Effector CD8-positive, alpha-beta T cell (primary cell): ENCODE measurements around the gene CPT1B.
A peak's percentile ranks its signal among the peaks of the same experiment; 100 is the strongest.
"Not testable (repeated sequence)": the region's sequence is repeated elsewhere in the genome, so short reads cannot be mapped to it uniquely, and the experiment has no call there.

Source experiments
- DNase-seq: peaks from one replicate; lab custom pipeline; 2025; lab: John Stamatoyannopoulos, UW
- total RNA-seq, 4 experiments: gene quantifications; one replicate each; lab custom pipeline; 2026; lab: John Stamatoyannopoulos, UW

CPT1B gene
- total RNA-seq, result 1.9 to 4.2 (median 3.7) reads per million in 4 experiments

DNA sequence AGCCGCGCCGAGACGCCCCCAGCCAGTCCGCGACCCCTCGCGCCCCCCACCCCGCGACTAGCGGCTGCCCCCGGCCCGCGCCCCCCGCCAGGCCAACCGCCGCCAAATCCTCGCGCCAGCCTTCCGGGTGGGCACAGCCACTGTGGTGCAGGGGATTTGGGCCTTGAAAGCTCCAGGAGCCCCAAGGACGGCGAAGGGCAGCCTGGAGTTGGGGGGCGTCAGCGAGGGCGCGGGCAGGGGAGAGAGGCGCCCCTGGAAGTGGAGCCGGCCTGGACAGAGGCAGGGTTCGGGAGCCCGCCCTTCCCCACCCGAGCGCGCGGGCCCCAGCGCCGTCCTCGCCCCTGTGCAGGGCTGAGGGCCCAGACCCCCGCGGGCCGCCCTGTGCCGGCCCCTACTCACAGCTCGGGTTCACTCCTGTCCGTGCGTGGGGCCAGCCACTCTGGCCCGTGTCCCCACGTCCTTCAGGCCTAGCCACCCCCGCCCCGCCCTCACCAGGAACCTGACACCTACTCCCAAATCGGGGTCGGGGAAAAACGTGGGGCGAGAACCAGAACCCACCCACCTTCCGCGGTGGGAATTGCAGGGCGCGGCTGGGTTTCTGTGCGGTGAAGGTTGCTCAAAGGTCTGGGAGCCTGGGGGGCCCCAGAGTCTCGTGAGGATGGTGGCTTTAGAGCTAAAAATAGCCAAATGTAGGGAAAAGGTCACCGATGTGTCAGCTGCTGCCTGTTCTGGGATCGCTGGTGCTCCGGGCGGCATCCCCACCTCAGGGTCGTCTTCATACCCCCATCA is at the start of gene CPT1B:
Gene CPT1B (minus strand): TSS at position 441 of the 789 bp plus-strand sequence. CDS start 512 bp downstream, outside the sequence.
- no peak for DNase-seq

GRCh38 chr22:50626850-50627641 is 48.8 kb upstream of the CPT1B start:
- DNase-seq, result no peak

GRCh38 chr22:50626314-50626849 is 48.2 kb upstream of the CPT1B start:
- DNase-seq, result no peak

DNA sequence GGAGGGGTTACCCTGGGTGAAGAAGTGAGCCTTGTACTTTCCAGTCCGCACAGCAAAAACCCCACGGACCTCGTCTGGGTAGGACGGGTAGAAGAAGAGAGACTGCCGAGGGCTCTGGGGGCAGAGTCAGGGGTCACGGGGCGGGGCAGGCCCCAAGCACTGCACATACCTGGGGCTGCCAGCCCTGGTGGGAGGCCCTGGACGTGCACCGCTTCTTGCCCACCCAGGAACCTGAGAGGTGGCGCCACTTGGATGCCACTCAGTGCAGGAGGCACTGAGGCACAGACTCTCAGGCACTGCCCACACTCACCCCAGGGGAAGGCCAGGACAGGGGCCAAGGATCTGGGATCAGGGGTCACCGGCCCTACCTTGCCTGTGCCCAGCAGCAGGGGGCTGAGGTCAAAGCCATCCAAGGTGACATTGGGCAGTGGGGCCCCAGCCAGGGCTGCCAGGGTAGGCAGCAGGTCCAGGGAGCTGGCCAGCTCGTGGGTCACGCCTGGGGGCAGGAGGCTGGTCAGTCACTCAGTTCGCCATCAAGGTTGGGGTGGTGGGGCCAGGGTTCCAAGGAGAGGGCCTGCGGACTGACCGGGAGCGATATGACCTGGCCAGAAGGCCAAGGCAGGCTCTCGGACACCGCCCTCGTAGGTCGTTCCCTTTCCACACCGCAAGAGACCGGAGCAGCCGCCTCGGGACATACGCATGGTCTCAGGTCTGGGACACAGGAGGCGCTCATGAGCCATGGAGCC is 47.5 kb upstream of the CPT1B start:
- no peak for DNase-seq

DNA sequence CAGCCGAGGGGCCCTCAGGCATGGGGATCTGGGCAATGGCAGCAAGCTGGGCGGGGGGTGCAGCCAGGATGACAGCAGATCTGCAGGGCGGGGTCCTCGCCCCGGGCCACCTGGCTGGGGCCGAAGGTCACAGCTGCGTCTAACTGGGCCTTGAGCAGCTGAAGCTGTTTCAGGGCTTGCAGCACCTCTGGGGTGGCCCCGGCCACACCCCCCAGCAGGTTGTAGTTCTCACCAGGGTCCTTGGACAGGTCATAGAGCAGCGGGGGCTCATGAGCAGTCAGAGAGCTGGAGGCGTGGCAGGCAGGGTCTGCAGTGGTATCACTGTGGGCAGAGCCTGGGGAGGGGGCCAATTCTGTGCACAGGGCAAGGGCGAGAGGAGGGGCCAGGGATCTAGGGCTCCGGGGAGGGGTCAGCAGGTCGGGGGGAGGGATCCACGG is 46.9 kb upstream of the CPT1B start:
- no peak for DNase-seq

- DNase-seq, result no peak
Measured at GRCh38 chr22:50624347-50625130, 46.3 kb upstream of the CPT1B start.

DNA sequence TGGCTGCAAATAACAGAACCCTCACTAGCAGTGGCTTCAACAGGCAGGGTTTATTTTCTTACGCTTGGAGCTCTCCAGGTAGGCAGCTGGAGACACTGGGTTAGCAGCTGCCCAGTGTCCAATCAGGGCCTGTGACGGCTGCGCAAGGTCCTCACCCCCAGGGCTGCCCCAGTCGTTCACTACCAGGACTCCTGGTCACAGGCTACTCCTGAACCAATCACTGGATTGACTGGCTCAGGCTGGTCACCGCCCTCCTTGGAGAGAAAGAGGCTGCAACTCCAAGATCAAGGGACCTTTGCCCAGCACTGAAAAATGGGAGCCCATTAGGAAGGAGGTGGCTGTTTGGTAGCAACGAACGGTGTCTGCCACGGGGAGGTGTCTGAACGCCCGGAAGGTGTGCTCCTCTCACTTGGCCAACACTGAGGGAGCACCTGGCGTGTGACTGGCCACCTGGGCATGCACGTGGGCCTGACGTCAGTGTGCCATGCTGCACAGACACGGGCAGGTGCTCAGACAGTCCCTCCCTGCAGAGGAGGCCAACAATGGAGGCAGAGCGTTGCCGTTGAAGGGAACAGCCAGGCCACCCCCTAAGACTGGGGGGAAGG is 44.6 kb upstream of the CPT1B start:
- no peak for DNase-seq

DNA sequence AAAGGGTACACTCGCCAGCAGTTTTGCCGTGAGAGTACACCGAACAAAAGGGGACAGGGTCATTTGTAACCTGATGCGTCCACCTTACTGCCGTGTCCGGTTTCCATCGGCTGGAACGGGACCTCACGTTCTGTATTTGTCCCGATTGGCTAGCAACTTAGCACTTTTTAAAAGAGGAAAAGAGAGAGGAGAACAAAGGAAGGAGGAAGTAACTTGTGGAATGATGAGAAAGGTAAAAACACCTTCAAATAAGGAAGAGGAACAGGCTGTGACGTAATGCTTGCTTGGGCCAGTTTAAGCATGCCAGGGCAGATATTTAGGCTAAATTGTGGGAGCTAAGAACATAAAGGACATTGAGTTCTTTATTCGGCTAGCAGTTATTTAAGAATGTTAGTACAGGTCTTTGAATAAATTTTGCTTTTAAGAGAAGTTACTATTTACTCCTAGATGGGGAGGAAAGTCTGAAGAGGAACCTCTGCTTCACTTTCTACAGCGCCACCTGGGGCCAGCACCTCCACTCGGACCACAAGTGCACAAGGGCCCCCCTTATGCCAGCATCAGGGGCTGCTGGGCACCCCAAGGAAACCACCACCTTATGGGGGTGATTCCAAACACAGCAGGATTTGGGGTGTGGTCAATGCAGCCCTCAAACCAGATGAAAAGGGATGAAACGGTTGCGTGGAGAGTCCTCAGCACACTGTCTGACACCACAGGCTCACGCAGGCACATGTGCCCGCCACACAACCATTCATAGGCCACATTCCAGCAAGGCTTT is 43.9 kb upstream of the CPT1B start:
- peak; percentile 15 for DNase-seq

GRCh38 chr22:50621356-50621880 is 43.2 kb upstream of the CPT1B start:
- DNase-seq, result peak; percentile 25

DNA sequence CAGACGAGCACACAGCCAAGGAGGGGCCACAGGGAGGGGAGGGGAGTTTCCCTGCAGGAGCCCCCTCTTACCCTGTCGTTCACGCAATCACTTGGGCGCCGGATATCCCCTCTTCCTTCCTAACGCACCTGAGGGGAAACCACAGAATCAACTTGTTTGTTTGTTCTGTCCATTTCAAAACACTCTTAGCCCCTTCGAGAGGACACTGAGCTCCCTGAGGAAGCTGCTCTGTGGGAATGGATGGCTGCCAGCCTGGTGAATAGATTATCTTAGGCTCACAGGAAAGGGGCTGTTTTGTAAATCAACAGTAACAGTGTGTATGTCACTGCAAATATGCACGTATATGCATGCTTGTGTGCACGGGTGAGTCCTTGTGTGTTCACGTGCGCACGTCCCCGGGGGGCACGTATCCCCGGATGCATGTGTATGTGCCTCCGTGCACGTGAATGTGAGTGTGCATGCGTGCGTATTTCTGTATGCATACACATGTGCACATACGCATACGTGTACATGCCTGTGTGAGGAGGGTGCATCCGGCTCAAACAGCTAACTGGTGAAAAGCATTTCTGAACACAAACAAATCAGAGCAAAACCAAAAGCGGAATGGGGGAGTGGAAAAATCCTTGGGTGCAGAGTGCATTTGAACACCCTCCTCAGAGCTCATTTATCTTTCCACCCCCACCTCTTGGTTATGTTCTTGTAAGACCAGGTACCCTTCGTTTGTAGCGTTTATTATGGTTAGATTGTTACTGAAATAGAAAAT is 42.5 kb upstream of the CPT1B start:
- peak; percentile 62 for DNase-seq

GRCh38 chr22:50614296-50614695 is 36.1 kb upstream of the CPT1B start:
- DNase-seq, result not testable (repeated sequence)

DNA sequence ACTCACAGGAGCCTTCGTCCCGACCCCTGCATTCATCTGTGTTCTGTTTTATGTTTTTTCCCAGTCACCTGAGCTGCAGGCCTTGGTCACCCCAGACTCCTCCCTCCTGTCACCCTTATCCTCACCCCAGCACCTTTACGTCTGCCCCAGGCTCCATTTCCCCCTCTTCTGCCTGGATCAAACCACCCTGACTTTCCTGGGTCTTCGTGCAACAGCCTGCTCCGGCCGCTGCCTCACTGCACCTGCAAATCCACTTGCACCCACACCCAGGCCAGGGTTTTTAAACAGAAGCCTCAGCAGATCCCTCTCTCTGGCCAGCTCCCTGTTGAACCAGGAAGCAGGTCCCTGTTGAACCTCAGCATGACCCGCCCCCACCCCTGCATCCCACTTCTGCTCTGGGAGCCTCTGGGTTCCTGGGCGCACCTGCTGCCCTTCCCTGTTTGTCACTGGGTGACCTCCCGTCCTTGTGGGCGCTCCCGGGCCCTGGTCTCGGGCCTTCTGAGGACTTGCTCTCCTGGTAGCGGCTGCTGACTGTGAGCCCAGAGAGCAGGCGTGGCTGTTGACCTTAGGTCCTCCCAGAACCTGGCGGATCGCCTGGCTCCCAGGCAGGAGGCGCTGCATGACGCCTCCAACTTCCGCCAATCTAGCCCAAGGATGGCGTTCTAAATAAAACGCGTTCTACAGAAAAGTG is 35.2 kb upstream of the CPT1B start:
- DNase-seq, result no peak

DNA sequence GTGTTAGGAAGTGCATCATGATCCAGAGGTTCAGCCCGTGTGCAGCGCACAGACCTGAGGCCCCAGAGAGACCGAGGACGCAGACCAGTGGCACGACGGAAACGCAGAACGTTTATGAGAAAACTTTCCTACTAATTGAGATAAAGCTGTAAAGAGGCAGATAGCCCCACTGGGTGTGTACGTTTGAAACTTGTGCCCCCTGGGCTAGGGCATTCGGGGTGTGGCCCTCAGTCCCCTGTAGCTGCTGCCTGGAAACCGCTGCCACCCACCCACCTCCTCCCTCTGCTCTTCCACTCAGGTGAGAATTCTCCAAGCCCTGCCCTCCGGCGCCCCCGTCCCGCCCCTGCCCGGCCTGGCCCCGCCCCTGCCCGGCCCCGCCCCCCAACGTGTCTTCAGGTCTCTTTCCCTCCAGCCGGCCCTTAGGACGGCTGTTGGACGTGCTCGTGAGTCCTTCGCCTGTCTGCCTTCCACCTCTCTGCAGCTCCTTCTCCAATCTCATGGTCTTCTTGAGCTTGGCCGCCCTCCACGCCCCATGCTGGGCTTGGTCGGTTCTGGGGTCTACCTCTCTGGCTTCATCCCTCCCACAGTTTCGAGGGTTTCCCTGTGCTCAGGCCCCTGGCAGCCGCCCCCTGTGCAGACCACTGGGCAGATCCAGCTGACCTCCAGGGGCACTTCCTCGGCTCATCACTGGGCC is 34.4 kb upstream of the CPT1B start:
- DNase-seq, result no peak

DNA sequence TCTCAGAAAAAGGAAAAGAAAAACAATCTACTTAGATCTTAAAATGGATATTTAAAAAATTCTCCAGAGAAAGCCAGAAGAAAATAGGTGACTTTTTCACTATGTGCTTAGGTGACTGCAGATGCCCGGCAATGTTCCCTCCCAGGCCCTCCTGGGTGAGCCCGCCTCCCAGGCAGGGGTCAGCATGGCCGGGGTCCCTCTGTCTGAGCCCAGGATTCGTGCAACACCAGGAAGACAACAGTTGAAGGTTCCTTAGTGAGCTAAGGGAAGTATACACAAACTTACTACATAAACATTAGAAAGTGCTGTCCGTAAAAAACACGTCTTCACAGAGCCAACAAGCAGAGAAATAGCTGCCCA is 33.9 kb upstream of the CPT1B start:
- DNase-seq, result no peak

- DNase-seq, result no peak
Measured at GRCh38 chr22:50611341-50612060, 33.3 kb upstream of the CPT1B start.

GRCh38 chr22:50610581-50610980 is 32.4 kb upstream of the CPT1B start:
- no peak for DNase-seq

DNA sequence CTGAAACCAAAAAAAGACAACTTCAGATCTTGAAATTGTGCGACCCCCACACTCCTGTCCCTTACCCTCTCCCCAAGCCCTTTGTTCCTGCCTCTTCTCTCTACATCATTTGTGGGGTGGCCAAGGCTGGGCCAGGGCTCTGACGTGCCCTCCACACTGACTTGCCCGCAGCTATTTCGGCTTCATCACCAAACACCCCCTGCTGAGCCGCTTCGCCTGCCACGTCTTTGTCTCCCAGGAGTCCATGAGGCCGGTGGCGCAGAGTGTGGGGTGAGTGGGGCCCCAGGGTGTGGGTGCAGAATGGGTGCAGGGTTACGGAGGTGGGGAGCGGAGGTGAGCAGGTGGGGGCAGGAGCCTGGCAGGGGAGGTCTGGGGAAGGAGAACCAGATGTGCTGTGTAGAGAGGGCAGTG is 31.8 kb upstream of the CPT1B start:
- DNase-seq, result no peak
